Stimulated activated CD4-positive, alpha-beta T cell treated with anti-CD3 and anti-CD28 coated beads, Interleukin-12 subunit alpha, Interleukin-12 subunit beta, amount 100 ng/mL, for 48 hours (primary cell): ENCODE data around the gene NRXN3.

ENCODE experiments used
- DNase-seq, 3 donors: peaks; one replicate each; pipeline ENCODE4 v3.0.0-alpha.2; 2020; ENCODE audit warnings: low read depth in 2 of 3, low spot score in 1 of 3

NRXN3 gene

DNA sequence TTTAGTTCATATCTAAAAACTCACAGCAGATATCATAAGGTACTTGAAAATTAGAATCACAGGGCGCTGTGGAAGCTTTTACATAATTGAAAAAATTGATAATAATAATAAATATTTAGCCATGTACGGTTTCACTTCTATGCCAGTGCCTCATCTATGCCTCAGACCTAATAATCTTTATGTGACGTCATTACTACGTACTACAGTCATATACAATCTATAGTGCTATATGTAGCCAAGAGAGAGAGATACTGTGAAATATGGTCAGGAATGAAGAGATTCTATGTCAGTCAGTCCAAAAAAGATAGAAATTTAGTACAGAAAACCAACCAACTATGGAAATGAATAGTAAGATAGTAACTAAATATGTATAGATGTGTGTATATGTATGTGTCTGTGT is 1010.5 kb downstream of the NRXN3 start:
- no peak for DNase-seq

DNA sequence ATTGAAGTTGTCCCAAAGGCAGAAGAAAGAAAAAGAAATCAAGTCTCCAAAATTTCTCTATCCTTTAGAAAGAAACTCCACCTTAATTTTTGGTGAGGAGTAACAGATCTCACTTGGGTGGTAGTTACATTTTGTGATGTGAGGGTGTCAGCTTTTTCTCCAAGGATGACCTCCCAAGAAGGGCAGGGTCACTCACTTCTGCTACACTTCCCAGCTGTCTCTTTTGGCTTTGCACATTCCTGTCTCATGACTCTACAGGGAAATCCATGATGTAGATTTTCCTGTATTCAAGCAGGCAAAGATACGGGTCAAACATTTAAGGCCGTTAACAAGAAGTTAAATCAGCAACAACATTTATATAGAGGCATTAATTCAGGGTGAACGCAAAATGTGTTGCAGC is 1016.4 kb downstream of the NRXN3 start:
- DNase-seq = no peak

DNA sequence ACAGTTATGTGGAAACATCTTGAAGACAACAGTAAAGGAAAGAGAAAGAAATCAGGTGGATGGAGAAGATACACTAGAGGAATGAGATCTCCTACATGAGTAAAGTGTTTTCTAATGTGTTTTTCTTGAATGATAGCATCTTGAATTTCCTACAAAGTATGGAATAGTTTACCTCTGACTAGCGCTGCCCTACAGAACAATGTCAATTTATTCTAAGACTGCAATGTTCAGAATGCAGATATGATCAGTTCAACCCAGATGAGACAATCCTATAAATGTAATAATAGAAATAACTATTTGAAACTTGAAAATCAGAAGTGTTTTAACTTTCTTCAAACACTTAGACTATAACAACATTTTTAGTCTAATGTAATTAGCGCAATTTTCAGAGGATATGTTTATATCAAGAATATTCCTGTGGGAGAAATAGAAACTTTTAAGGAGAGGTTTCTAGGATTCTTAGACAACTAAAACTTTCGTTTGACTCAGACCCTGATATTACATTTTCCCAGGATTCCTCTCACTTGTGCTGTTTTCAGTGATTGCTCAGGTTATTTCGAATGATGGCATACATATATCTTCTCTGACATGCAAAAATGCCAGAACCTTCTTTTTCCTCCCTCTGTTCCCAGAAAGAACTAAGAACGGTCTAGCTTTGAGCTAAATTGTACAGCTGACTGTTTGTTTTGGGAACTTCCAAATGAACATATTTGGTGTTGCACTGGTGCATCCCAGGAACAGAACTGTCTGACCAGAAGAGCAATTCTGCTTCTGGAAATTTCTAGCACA is 1023.7 kb downstream of the NRXN3 start:
- DNase-seq = no peak

DNA sequence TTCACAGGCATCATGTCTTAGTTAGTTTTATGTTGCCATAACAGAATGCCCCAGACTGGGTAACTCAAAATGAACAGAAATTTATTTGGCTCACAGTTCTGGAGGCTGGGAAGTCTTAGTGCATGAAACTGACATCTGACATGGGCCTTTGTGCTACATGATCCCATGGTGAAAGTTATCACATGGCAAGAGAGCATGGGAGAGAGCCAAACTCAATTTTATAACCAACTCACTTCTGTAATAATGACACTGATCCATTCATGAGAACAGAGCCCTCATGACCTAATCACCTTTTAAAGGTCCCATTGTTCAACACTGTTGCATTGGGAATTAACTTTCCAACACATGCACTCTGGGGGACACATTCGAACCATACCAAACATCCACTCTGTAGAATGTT is 1026.0 kb downstream of the NRXN3 start:
- DNase-seq = no peak

DNA sequence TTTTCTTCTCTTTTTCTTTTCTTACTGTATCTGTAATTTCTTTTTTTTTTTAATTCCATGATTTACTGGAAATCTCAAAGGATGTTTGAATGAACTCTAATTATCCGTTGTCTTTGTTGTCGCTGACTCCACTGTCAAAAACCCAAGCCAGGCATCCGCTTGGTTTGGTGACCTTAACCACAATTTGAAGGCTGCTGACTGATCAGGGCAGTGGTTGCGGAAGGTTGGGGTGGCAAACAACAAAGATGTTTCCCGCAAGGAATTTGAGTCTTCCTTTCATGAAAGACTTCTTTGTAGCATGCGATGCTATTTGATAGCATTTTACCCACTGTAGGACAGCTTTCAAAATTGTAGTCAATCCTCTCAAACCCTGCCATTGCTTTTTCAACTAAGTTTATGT is 1027.3 kb downstream of the NRXN3 start:
- no peak for DNase-seq

DNA sequence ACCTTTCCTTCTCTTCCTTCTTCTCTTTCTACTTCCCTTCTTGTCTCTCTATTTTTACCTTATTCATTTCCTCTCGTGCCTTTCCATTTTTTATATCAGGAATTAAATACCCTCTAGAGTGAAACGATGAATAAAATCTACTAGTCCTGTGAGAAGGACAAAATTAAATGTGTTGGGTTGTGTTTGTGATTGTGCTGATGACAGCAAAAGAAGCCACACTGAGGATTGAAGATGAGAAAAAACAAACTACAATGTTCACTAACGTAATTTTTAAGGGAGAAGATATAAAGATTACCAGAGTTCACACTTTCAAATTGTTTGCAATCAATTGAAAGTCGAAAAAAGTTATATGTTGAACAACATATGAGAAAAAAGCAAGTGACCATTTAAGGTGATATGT is 1029.0 kb downstream of the NRXN3 start:
- DNase-seq = no peak

DNA sequence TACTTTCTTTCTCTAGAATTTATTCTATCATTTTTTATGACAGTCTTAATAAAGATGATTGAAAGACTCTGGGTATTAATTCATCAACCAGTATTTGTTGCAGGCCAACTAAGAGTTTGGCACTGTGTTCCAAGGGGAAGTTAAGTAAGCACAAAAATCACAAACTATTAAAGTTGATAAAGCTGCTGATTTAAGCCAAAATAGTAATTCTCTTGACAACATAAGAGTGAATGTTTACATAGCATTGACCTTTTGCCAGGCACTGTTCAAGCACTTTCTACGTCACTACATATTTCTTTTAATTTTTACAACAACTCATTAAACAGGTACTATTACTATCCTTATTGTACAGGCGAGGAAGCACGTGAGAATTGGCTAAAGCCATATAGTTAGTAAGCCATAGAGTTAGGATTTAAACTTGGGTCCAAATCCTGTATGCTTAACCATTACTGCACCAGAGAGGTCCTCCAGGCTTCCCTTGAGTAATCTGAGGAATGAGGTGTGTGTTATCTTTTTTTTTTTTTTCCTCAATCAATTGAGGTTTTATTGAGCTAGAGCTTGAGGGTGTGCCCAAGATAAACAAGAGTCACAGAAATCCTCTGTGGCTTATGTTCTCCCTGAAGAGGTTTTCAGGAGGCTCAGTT is 1031.5 kb downstream of the NRXN3 start:
- DNase-seq = no peak

DNA sequence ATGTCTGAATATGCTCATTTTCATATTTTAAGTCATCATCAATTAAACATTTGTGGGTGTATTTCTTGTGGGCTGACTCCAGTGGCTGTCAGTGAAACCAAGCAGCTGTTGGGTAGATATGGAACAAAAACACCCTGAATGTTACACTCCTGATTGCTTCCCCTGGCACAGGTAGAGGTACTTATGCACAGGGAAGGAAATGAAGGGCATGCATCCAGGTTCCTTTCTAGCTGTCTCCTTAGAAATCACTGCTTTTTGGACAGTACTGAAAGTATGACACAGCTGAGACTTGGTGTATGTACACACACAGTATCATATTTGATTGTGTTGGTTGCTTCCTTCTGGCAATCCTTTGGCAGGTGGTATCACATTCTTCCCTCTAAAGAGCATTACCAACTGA is 1034.4 kb downstream of the NRXN3 start:
- no peak for DNase-seq

DNA sequence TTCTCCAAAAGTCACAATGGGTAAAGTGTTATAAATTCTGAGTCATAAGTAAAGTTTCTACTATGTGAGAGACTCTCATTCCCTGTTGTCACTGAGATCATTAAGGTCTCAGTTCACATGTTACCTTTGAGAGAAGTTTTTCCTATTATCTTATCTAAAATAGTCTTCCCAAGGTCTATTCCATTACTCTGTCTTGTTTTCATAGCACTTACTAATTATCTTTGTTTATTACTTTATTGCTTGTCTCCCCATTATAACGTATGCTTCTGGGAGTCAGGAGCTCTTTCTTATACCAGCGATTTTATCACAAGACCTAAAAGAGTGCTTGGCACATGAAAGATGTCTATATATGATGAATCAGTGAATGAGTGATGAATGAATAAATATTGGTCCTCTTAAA is 1039.2 kb downstream of the NRXN3 start:
- DNase-seq = no peak

DNA sequence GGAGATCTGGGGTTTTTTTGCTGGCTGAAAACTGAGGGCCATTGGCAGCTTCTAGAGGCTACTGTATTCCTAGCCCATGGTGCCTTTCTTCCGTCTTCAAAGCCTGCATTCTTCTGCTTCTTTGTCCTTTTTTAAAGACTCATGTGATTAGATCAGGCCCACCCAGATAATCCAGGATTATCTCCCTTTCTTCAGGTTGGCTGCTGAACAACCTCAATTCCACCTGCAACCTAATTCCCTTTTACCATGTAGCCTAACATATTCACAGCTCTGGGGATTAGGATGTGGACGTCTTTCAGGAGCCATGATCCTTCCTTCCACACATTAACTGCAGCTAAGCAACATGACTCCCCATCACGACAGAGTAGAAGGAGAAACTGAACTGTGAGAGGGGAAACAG is 1055.6 kb downstream of the NRXN3 start:
- no peak for DNase-seq

DNA sequence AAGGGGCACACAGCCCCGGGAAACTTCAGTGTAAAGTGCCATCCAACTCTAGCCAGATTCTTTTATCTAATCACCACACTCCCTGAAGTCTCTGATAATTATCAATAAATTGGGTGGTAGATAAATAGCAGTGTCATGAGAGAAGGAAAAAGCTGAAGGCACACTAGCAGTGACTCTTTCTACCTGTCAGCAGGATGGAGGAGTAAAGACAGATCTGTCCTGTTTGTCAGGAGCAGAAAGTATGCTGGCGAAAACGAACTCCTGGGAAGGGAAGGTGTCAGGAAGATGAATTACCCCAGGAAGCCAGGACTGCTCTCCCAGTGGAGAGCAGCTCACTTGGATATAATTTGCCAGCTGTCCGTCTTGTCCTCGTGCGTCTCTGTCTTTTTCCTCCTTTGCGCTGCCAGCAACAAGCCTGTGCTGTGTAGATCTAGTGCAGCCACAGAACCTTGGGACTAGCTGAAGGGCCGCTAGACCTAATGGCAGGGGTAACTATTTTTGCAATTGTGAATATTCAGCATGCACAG is 1059.3 kb downstream of the NRXN3 start:
- DNase-seq = no peak

DNA sequence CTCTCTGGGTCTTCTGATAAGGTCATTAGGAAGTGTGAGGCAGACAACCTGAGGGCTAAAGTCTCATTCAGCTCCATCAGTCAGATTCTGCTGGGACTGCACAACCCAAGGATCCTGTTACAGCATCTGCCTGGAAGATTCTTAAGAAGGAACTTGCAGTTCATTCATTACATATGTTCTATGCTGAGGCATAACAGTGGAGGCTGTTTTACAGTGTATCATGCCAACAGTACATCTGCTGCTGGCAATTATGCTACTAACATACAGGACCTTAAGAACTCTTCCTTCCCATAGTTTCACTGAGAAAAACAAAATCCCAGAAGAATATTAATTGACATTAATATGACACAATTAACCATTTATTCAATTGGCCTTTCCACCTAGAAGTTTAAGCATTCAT is 1072.5 kb downstream of the NRXN3 start:
- DNase-seq = no peak

DNA sequence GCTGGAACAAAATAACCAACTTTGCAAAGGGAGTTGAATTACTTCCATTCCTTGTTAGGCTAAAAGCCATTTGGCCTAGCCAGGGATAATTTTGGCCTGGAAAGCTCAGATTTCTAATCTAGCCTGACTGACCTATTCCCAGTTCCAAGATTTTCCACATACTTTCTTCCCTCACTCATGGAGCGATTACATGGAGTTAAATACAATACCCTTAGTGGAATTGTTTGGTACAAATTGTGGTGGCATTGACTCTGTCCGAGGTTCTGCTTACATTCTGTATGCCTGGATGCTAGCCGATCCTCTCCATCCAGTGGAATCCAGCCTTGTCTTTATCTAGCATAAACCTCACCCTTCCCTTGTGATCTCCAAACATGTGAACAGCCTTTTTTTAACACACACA is 1076.0 kb downstream of the NRXN3 start:
- no peak for DNase-seq

DNA sequence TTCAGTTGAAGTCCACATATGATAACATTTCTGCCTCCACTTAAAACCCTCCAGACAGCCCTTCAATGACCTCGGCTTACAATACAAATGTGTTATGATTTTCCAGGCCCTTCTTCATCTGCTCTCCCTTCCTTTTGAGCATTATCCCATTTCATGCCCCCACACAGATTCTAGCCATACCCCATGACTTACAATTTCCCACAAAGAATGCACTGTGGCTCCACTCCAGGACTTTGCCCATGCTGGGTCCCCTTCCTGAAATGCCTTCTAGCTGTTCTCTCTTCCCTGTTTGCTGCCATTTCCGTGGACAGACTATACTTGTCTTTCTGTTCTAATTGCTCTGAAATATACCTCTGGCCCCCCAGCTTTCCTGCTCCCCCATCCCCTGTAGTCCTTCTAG is 1078.0 kb downstream of the NRXN3 start:
- DNase-seq = no peak

DNA sequence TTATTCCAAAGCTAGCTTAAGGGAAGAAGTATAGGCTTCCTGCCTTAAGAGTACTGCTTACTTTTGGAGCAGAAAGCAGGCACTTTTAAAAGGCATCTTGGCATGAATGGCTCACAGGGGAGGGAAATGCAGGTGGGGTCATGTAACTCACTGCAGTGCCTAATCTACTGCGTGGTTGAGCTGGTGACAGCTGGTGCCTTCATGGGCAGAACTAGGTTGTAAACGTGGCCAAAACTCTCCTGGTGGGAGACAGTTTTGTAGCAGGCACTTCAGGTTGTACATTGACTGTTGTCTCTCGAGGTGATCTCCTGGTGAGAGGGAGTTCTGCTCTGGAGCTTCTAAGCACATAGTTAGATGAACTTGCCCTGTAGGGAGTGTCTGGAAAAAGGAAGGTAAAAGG is 1078.6 kb downstream of the NRXN3 start:
- no peak for DNase-seq

DNA sequence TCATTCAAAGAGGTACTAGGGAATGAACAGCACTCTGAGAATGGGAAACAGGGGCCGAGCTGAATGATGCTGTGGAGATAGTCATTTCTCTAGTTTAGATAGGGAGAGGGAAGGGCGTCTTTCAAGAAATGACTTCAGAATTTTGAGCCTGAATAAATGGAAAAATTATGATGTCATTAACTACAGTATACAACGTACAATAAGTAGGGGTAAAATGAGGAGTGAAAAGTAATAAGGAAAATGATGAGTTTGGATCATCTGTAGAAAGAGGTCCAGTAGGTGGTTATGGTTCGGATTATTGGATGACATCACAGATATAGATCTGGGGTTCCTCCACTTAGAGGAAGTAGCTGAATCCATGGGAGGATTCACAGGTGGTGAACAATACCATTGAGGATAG is 1081.1 kb downstream of the NRXN3 start:
- DNase-seq = no peak

DNA sequence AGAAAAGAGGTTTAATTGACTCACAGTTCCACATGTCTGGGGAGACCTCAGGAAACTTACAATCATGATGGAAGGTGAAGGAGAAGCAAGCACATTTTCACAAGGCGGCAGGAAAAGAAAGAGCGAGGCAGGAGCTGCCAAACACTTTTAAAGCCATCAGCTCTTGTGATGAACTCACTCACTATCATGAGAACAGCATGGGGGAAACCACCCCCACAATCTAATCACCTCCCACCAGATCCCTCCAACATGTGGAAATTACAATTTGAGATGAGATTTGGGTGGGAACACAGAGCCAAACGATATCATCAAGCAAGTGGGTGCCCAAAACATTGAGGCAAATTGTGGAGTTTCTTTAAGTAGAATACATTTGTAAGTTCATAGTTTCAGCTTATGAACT is 1083.4 kb downstream of the NRXN3 start:
- DNase-seq = no peak

DNA sequence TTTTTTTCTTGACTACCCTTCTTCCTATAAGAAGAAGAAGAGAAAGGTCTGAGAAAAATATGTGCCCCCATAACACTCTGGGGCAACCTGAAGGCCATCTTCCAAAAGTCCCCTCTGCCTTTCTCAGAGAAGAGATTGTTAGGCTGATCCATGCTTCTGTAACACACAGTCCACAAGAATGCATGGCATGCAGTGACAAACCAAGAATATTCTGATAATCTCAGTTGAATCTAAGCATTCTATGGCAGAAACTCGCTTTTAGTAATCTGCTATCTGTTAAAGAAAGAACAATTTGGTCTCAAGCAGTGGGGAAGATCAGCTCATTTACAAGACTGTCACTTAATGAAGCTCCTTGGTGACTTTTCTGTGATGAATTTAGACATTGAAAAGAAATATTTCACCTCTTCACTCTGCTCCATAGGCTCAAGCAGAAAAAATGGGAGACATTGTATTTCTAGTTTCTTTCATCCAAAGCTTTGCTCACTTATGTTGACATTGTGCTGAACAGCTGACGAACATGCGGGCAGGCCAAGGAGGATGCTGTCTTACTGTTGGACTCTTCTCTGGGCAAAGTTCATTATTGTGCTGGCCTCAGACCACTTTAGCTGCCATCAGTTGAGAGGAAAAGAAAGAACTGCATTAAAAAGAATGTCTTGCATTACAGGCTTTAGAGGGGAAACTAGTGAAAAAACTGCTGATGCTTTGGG is 1084.0 kb downstream of the NRXN3 start:
- DNase-seq = no peak

DNA sequence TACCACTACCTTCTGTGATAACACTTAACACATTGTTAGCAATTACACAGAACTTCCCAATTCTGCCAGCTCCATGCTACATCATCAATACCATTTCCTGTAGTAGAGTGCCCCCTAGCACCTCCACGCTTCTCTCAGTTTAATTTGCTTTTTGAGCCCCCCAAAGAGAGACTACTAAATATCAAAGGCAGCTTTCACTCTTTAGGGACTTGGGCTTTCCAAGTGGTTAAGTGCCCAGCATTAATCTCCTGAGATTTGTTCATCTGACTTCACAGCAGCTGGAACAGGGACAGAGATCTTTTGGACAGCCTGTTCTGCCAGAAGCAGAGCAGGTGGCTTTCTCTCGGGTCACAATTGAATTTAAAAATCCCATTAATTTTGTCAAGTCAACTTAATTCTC is 1086.2 kb downstream of the NRXN3 start:
- no peak for DNase-seq

DNA sequence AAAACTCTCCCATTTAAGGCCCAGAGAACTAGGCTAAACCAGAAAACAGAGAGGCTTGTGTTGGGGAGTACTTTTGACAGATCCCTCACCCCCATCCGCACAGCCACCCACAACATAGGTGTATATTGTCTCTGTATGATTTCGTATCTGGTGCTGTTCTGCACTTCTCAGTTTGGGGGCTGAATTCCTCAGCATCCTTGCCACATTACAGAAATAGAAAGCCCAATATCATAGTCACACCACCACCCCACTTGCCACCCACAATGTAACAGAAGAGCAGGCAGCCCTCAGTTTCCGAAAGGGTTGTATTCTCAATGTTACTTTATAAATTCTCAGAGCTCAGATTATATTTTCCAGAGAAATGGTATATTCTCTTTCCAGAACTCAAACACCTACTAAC is 1090.2 kb downstream of the NRXN3 start:
- DNase-seq = no peak

DNA sequence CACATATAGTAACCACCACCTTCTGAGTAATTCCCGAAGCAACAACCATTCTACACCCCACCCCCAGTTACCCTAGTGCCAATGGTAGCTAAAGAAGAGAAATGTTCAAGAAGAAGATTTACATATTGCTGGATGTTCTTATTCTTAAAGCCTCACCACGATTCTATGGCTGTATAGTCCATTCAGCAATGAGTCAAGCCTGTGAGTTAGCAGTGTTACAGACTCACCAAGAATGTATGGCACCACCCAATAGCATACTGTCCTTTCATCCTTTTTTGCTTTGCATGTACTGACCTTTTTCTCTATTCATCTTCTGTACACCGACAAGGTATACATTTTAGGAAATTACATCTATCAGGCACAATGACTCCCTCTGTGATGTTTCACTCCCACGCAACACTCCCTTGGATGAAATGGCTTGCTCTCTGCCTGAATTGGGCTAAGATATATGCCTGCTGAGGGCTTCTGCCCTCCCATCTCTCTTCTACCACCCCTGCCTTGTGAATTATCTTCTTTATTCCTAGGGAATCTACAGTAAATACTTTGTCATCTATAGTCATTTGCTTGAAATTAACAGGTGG is 1095.3 kb downstream of the NRXN3 start:
- no peak for DNase-seq

DNA sequence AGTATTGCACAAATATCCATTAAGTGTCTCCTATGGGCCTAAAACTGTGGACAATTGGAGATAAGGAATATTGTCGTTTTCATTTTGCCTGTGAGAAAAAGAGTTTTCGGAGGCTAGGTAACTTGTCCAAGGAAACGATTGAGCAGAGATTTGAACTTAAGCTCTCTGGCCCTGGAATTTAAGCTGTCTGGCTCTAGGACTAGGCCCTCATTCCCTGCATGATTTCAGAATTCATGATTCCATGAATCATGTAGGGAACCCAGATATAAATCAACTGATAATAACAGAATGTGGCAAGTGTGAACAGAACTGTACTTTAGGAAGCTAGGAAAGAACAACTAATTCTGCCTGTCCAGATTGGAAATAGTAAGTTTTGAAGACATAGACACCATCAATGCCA is 1100.2 kb downstream of the NRXN3 start:
- no peak for DNase-seq
